ENCODE data around the gene RPS6KC1. TPM values are rescaled to one million over a fixed set of nuclear protein-coding genes. Genes with fewer than 3 reads are reported as not detected.
"Not testable (repeated sequence)": the region's sequence is repeated elsewhere in the genome, so short reads cannot be mapped to it uniquely, and the experiment has no call there.

Gene RPS6KC1
- total RNA-seq, 1 donor from 2014 or later = 14.9 TPM

- DNase-seq (ENCODE audit: low read depth) = no peak
- TF ChIP-seq CTCF (IDR thresholded peaks at IDR 0.05; ENCODE audit: insufficient read depth, low read length, poor library complexity, severe bottlenecking) = no peak
- Histone ChIP-seq H3K4me3 (ENCODE audit: low read depth, low read length) (no peak overlapping the region), H3K27me3 (ENCODE audit: control insufficient read depth, insufficient read depth, low read length) (no peaks in the 10 kb centered on the region), H3K36me3 (ENCODE audit: control insufficient read depth, insufficient read depth, low read length) (no peaks in the 10 kb centered on the region)
Observed at GRCh38 chr1:213186168-213186567, 135.1 kb downstream of the RPS6KC1 start.

- Histone ChIP-seq H3K4me3 (ENCODE audit: low read depth, low read length) (no peak overlapping the region), H3K27me3 (ENCODE audit: control insufficient read depth, insufficient read depth, low read length) (no peaks in the 10 kb centered on the region), H3K36me3 (ENCODE audit: control insufficient read depth, insufficient read depth, low read length) (no peaks in the 10 kb centered on the region)
- no peak for DNase-seq (ENCODE audit: low read depth)
- no peak for TF ChIP-seq CTCF (IDR thresholded peaks at IDR 0.05; ENCODE audit: insufficient read depth, low read length, poor library complexity, severe bottlenecking)
Observed at GRCh38 chr1:213192026-213192425, 141.0 kb downstream of the RPS6KC1 start.

- Histone ChIP-seq H3K36me3 (ENCODE audit: control insufficient read depth, insufficient read depth, low read length) (no peaks in the 10 kb centered on the region), H3K27me3 (ENCODE audit: control insufficient read depth, insufficient read depth, low read length) (no peaks in the 10 kb centered on the region), H3K4me3 (ENCODE audit: low read depth, low read length) (no peak overlapping the region)
- DNase-seq (ENCODE audit: low read depth) = no peak
- no peak for TF ChIP-seq CTCF (IDR thresholded peaks at IDR 0.05; ENCODE audit: insufficient read depth, low read length, poor library complexity, severe bottlenecking)
Observed at GRCh38 chr1:213194383-213194782, 143.3 kb downstream of the RPS6KC1 start.

- DNase-seq (ENCODE audit: low read depth) = no peak
- H3K36me3 ChIP-seq (ENCODE audit: control insufficient read depth, insufficient read depth, low read length) = no peaks in the 10 kb centered on the region
- no peak overlapping the region for H3K4me3 ChIP-seq (ENCODE audit: low read depth, low read length)
- H3K27me3 ChIP-seq (ENCODE audit: control insufficient read depth, insufficient read depth, low read length) = no peaks in the 10 kb centered on the region
- TF ChIP-seq CTCF (IDR thresholded peaks at IDR 0.05; ENCODE audit: insufficient read depth, low read length, poor library complexity, severe bottlenecking) = no peak
Observed at GRCh38 chr1:213194855-213195254, 143.8 kb downstream of the RPS6KC1 start.

- not testable (repeated sequence) for H3K36me3 ChIP-seq (ENCODE audit: control insufficient read depth, insufficient read depth, low read length); H3K4me3 ChIP-seq (ENCODE audit: low read depth, low read length); DNase-seq (ENCODE audit: low read depth); H3K27me3 ChIP-seq (ENCODE audit: control insufficient read depth, insufficient read depth, low read length)
Observed at GRCh38 chr1:213196328-213197054, 145.4 kb downstream of the RPS6KC1 start.

GRCh38 chr1:213200630-213201029, 149.6 kb downstream of the RPS6KC1 start:
- TF ChIP-seq CTCF (IDR thresholded peaks at IDR 0.05; ENCODE audit: insufficient read depth, low read length, poor library complexity, severe bottlenecking) = no peak
- Histone ChIP-seq H3K36me3 (ENCODE audit: control insufficient read depth, insufficient read depth, low read length) (no peaks in the 10 kb centered on the region), H3K4me3 (ENCODE audit: low read depth, low read length) (no peak overlapping the region), H3K27me3 (ENCODE audit: control insufficient read depth, insufficient read depth, low read length) (no peaks in the 10 kb centered on the region)
- DNase-seq (ENCODE audit: low read depth) = no peak

All from kidney epithelial cell (primary cell).